ENCODE results near the gene VPS13A. TPM values are rescaled to one million over a fixed set of nuclear protein-coding genes. Genes with fewer than 3 reads are reported as not detected.

The VPS13A gene
- total and polyA plus RNA-seq, 2 donors (not counting 1 experiment from before 2014, with no cell fraction given), result 12.8 to 39.3 TPM

DNA sequence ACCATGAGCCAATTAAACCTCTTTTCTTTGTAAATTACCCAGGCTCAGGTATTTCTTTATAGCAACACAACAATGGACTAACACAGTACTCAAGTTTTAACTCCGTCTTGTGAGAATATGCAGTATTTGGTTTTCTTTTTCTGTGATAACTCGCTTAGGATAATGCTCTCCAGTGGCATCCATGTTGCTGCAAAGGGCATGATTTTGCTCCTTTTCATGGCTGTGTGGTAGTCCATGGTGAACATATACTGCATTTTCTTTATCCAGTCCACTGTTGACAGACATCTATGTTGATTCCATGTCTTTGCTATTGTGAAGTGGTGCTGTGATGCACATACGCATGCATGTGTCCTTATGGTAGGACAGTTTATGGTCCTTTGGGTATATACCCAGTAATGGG is 10.9 kb downstream of the VPS13A start:
- Histone ChIP-seq H3K36me3 (ENCODE audit: control insufficient read depth, insufficient read depth, low read length) (no peaks in the 10 kb centered on the region), H3K9me3 (ENCODE audit: control insufficient read depth, insufficient read depth, low read depth, low read length) (no peaks in the 10 kb centered on the region), H3K79me2 (ENCODE audit: control insufficient read depth, insufficient read depth, low read length) (peaks cover 58% of the 10 kb centered on the region), H3K27me3 (ENCODE audit: control insufficient read depth, insufficient read depth, low read length) (no peaks in the 10 kb centered on the region), H3K9ac (ENCODE audit: insufficient read depth, low read length) (no peak overlapping the region), H3K4me2 (ENCODE audit: extremely low read depth, insufficient read depth, low read length) (no peak overlapping the region), H3K4me1 (ENCODE audit: control insufficient read depth, extremely low read depth, insufficient read depth, low read length) (no peaks in the 10 kb centered on the region), H3K27ac (ENCODE audit: insufficient read depth, low read length) (no peak overlapping the region), H3K4me3 (replicated peaks in 1 of 4; ENCODE audit: control extremely low read depth in 1 of 4, insufficient read depth in 1 of 4, low read depth in 3 of 4, low read length in 4 of 4) (no peak overlapping the region), H2AFZ (ENCODE audit: low read length) (no peak overlapping the region), H4K20me1 (ENCODE audit: control insufficient read depth, extremely low read depth, insufficient read depth, low read length) (no peaks in the 10 kb centered on the region)
- no peak for TF ChIP-seq CTCF (conservative IDR thresholded peaks at IDR 0.05 in 1 of 2, IDR thresholded peaks at IDR 0.05 in 1 of 2; ENCODE audit: low read depth in 1 of 2, low read length in 2 of 2)
- no peak for DNase-seq (ENCODE audit: low read depth in 2 of 2)

DNA sequence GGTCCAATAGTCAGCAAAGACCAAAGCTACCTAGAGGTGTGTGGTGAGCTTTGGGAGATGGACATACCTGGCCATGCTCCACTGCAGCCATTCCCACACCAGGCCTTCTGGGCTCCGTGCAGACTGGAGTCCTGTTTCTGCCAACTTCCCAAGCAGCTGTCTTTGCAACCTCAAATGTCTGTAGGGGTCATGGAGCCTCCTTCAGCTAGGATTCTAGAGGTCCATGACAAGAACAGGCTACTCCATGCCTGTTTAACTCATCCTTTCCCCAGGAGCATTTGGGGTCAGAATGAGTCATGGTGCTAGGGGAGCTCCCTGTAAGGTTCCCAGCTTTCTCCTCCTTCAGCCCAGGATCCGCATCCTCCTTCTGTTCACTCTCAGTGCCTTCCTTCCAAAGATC is 17.1 kb downstream of the VPS13A start:
- Histone ChIP-seq H3K27me3 (ENCODE audit: control insufficient read depth, insufficient read depth, low read length) (no peaks in the 10 kb centered on the region), H3K9ac (ENCODE audit: insufficient read depth, low read length) (no peak overlapping the region)

DNA sequence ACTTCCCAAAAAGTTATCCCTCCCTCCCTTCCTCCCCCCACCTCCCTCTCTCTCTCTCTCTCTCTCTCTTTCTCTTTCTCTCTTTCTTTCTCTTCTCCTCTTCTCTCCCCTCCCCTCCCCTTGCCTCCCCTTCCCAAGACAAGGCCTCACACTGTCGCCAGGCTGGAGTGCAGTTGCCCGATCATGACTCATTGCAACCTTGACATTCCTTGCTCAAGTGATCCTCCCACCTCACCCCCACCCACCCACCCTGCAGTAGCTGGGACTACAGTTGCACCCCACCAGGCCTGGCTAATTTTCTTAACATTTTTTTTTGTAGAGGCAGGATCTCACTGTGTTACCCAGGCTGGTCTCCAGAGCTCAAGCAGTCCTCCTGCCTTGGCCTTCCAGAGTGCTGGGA is 32.8 kb downstream of the VPS13A start:
- H3K36me3 ChIP-seq (ENCODE audit: control insufficient read depth, insufficient read depth, low read length), result no peaks in the 10 kb centered on the region
- no peaks in the 10 kb centered on the region for H4K20me1 ChIP-seq (ENCODE audit: control insufficient read depth, extremely low read depth, insufficient read depth, low read length)
- H3K4me3 ChIP-seq (replicated peaks in 1 of 4; ENCODE audit: control extremely low read depth in 1 of 4, insufficient read depth in 1 of 4, low read depth in 3 of 4, low read length in 4 of 4), result no peak overlapping the region
- H3K4me2 ChIP-seq (ENCODE audit: extremely low read depth, insufficient read depth, low read length), result no peak overlapping the region
- H3K79me2 ChIP-seq (ENCODE audit: control insufficient read depth, insufficient read depth, low read length), result no peaks in the 10 kb centered on the region
- DNase-seq (ENCODE audit: low read depth in 2 of 2), result peak in 1 of 2 donors; percentile 47
- H3K9me3 ChIP-seq (ENCODE audit: control insufficient read depth, insufficient read depth, low read depth, low read length), result no peaks in the 10 kb centered on the region
- no peaks in the 10 kb centered on the region for H3K4me1 ChIP-seq (ENCODE audit: control insufficient read depth, extremely low read depth, insufficient read depth, low read length)
- TF ChIP-seq EZH2 (IDR thresholded peaks at IDR 0.05; ENCODE audit: low read length, missing control alignments) (no peak), CTCF (conservative IDR thresholded peaks at IDR 0.05 in 1 of 2, IDR thresholded peaks at IDR 0.05 in 1 of 2; ENCODE audit: low read depth in 1 of 2, low read length in 2 of 2) (no peak)
- no peak overlapping the region for H2AFZ ChIP-seq (ENCODE audit: low read length)
- no peak overlapping the region for H3K27ac ChIP-seq (ENCODE audit: insufficient read depth, low read length)
- H3K9ac ChIP-seq (ENCODE audit: insufficient read depth, low read length), result no peak overlapping the region
- no peaks in the 10 kb centered on the region for H3K27me3 ChIP-seq (ENCODE audit: control insufficient read depth, insufficient read depth, low read length)

More for the DNA sequence above, 17.1 kb downstream of the VPS13A start:
- Histone ChIP-seq H3K4me1 (ENCODE audit: control insufficient read depth, extremely low read depth, insufficient read depth, low read length) (no peaks in the 10 kb centered on the region), H3K9me3 (ENCODE audit: control insufficient read depth, insufficient read depth, low read depth, low read length) (no peaks in the 10 kb centered on the region), H3K27ac (ENCODE audit: insufficient read depth, low read length) (no peak overlapping the region), H3K36me3 (ENCODE audit: control insufficient read depth, insufficient read depth, low read length) (no peaks in the 10 kb centered on the region), H3K4me2 (ENCODE audit: extremely low read depth, insufficient read depth, low read length) (no peak overlapping the region), H3K4me3 (replicated peaks in 1 of 4; ENCODE audit: control extremely low read depth in 1 of 4, insufficient read depth in 1 of 4, low read depth in 3 of 4, low read length in 4 of 4) (no peak overlapping the region), H2AFZ (ENCODE audit: low read length) (no peak overlapping the region), H3K79me2 (ENCODE audit: control insufficient read depth, insufficient read depth, low read length) (peaks cover 40% of the 10 kb centered on the region), H4K20me1 (ENCODE audit: control insufficient read depth, extremely low read depth, insufficient read depth, low read length) (no peaks in the 10 kb centered on the region)
- TF ChIP-seq EZH2 (IDR thresholded peaks at IDR 0.05; ENCODE audit: low read length, missing control alignments), result no peak
- TF ChIP-seq CTCF (conservative IDR thresholded peaks at IDR 0.05 in 1 of 2, IDR thresholded peaks at IDR 0.05 in 1 of 2; ENCODE audit: low read depth in 1 of 2, low read length in 2 of 2), result no peak
- DNase-seq (ENCODE audit: low read depth in 2 of 2), result peak in 1 of 2 donors; percentile 7

Measured in fibroblast of lung (primary cell).